Ovary (tissue), 9 donors: ENCODE data around the gene GRID1. TPM values are rescaled to one million over a fixed set of nuclear protein-coding genes. Genes with fewer than 3 reads are reported as not detected.

ENCODE experiments used
- DNase-seq, 5 donors: peaks; one replicate each; pipeline ENCODE4 v3.0.0-alpha.2; 2019 to 2020
- H3K27ac ChIP-seq, 2 donors: fragments of 200-600 bp; one replicate each; pipeline versions ENCODE4 v1.5.1 to v1.8.0; 2019 to 2022
- H3K27me3 ChIP-seq: fragments of 200-600 bp; one replicate; pipeline ENCODE4 v1.8.0; 2022
- H3K36me3 ChIP-seq: fragments of 200-600 bp; sonication (generic); one replicate; pipeline ENCODE4 v1.5.1; 2019
- H3K4me1 ChIP-seq: one replicate; pipeline ENCODE4 v1.8.1; 2013; ENCODE audit warnings: mild to moderate bottlenecking, moderate library complexity; ENCODE audit not compliant: insufficient read depth
- H3K4me3 ChIP-seq: fragments of 200-600 bp; sonication (generic); one replicate; pipeline ENCODE4 v1.5.1; 2017
- H3K9me3 ChIP-seq, 2 donors: fragments of 200-600 bp in 1 of 2; sonication (generic) in 1 of 2; one replicate each; pipeline versions ENCODE4 v1.5.1 to v1.8.1; 2013 to 2019; ENCODE audit warnings: mild to moderate bottlenecking in 1 of 2, moderate library complexity in 1 of 2
- CTCF ChIP-seq, 3 donors: fragments of 450-650 bp in 2 of 3; fragments of 200-600 bp in 1 of 3; IDR thresholded peaks; one replicate each; pipeline versions ENCODE4 v1.5.1 to v1.8.0; 2016 to 2022; ENCODE audit warnings: antibody characterized with exemption in 3 of 3, mild to moderate bottlenecking in 1 of 3
- EP300 ChIP-seq: sonication (generic); formaldehyde crosslinking; IDR thresholded peaks from one replicate; pipeline ENCODE4 v1.6.1; 2017; ENCODE audit warnings: antibody characterized with exemption
- POLR2A ChIP-seq: fragments of 450-650 bp; IDR thresholded peaks from one replicate; pipeline ENCODE4 v1.6.1; 2017; ENCODE audit warnings: antibody characterized with exemption, mild to moderate bottlenecking, moderate library complexity
- WGBS, 3 donors: extraction: QIAGEN DNeasy Blood & Tissue Kit in 1 of 3; methylation state at CpG; one replicate each; pipeline versions ENCODE4 v1.1.5 to v1.1.7; 2013 to 2017; 5-methylcytosine and 5-hydroxymethylcytosine counted together
- intact Hi-C, 4 donors: fragments of 100-400 bp; cut with DNase I; formaldehyde crosslinking; loops; one replicate each; pipeline versions ENCODE4 v1.11.0 to v1.15.1; 2022 to 2023
- polyA plus RNA-seq, 2 donors: library from polyadenylated mRNA; stranded (reverse); fragments of 200-250 nt in 1 of 2; fragments of 350-450 nt in 1 of 2; fragmentation: Illumina TruSeq in 1 of 2; extraction: RNeasy Lipid Tissue Mini Kit (QIAGEN cat#74804) in 1 of 2; gene quantifications; one replicate each; pipeline ENCODE4 v1.2.3, GENCODE V29; 2013 to 2014
- total RNA-seq, 7 donors: library from RNA; depleted of rRNA in 2 of 7; stranded (reverse); fragments of >200 nt in 2 of 7; fragmentation: NEBNext Ultra II Directional in 3 of 7; extraction: Animal tissue kit (Norgen Biotek cat#: 25700) in 3 of 7; gene quantifications; one replicate each; pipeline versions ENCODE4 v1.1.0 to v1.2.4, GENCODE V29; 2016 to 2023
- donor health status: DM: no; HTN: no; CAD: no; lungs with moderate emphysema.
- donor health status: DM: no; HTN: no; CAD: no.
- donor health status: Bipolar disorder and iron deficiency.
- donor health status: DM: yes; HTN: yes; CAD: no.
- donor health status: DM: no; HTN: no; CAD: no.
- donor health status: DM: yes; HTN: yes; CAD: no.

The GRID1 gene
- total and polyA plus RNA-seq, 9 donors, result 0.57 to 6.2 (median 1.8) TPM

GRCh38 chr10:86229376-86229775 lies 137.2 kb downstream of the GRID1 start:
- Histone ChIP-seq H3K27ac (no peak overlapping the region), H3K27me3 (no peaks in the 10 kb centered on the region), H3K4me1 (no peaks in the 10 kb centered on the region), H3K9me3 (no peaks in the 10 kb centered on the region), H3K4me3 (no peak overlapping the region), H3K36me3 (no peaks in the 10 kb centered on the region)
- DNase-seq, result no peak
- TF ChIP-seq EP300 (no peak), CTCF (IDR thresholded peaks at IDR 0.05) (no peak), POLR2A (no peak)
- 87 to 91% (median 89%) methylated on average over 7 of the region's 7 CpGs for WGBS, 3 donors
- intact Hi-C loops, result no loop called here

DNA sequence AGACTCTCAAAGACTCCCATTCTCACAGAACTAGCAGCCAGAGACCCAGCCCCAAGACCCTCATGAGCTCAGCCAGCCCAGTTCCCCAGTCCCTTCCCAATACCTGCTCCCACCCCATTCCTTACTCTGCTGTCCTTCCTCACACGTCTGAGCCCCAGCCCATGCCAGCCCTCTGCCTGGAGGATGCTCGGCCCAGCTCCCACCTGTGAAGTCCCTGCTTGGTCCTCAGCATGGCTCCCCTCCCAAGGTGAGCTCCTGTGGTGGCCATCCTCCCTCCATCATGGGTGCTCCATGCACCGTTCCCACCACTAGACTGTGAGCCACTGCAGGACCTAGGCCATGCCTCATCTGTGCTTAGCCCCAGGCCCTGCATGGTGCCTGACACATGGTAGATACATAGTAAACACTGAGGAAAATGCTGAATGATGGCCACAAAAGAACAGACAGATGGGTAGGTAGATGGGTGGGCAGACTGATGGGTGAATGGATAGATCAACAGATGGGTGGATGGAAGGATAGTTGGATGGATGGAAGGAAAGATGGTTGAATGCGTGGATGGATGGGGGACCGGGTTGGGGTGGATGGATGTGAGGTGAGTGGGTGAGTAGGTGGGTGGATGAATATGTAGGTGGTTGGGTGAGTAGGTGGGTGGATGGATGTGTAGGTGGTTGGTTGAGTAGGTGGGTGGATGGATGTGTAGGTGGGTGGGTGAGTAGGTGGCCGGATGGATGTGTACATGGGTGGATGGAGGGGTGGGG lies 138.9 kb downstream of the GRID1 start:
- H3K4me1 ChIP-seq, result no peaks in the 10 kb centered on the region
- no peak overlapping the region for H3K27ac ChIP-seq
- H3K4me3 ChIP-seq, result no peak overlapping the region
- no peak for DNase-seq
- intact Hi-C loops, result no loop called here
- no peaks in the 10 kb centered on the region for H3K9me3 ChIP-seq
- no peaks in the 10 kb centered on the region for H3K36me3 ChIP-seq
- TF ChIP-seq CTCF (IDR thresholded peaks at IDR 0.05) (no peak), POLR2A (no peak), EP300 (no peak)
- WGBS, 3 donors, result 85 to 91% (median 87%) methylated on average over 6 of the region's 6 CpGs
- no peaks in the 10 kb centered on the region for H3K27me3 ChIP-seq

DNA sequence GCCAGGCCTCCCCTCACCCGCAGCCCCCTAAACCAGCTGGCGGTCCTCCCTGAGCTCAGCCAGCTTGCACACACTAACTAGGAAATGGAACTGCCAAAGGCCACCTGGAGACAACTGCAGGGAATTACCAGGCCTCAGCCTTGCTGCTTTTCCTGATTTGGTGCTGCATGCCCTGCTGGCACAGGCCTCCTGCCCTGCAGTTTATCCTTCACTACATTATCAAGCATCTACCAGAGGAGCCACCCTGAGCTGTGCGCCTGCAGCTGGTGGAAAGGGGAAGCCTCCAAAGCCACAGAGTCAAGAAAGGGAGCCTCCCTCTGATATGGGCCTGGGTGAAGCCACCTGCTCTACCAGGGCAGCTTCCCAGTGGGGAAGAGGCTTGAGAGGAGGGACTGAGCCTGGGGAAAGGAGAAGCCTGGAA lies 139.8 kb downstream of the GRID1 start:
- Histone ChIP-seq H3K9me3 (no peaks in the 10 kb centered on the region), H3K4me1 (no peaks in the 10 kb centered on the region), H3K27me3 (no peaks in the 10 kb centered on the region), H3K36me3 (no peaks in the 10 kb centered on the region), H3K27ac (no peak overlapping the region), H3K4me3 (no peak overlapping the region)
- TF ChIP-seq CTCF (IDR thresholded peaks at IDR 0.05) (no peak), POLR2A (no peak), EP300 (no peak)
- intact Hi-C loops, result no loop called here
- no peak for DNase-seq
- 40 to 81% (median 61%) methylated on average over 3 of the region's 3 CpGs for WGBS, 3 donors

GRCh38 chr10:86226016-86226415 lies 140.6 kb downstream of the GRID1 start:
- Histone ChIP-seq H3K27ac (no peak overlapping the region), H3K36me3 (no peaks in the 10 kb centered on the region), H3K4me1 (no peaks in the 10 kb centered on the region), H3K4me3 (no peak overlapping the region), H3K27me3 (no peaks in the 10 kb centered on the region), H3K9me3 (no peaks in the 10 kb centered on the region)
- 89 to 99% (median 97%) methylated on average over 8 of the region's 8 CpGs for WGBS, 3 donors
- TF ChIP-seq EP300 (no peak), CTCF (IDR thresholded peaks at IDR 0.05) (no peak), POLR2A (no peak)
- intact Hi-C loops, result no loop called here
- no peak for DNase-seq
